ENCODE results near the gene QPRT. TPM values are rescaled to one million over a fixed set of nuclear protein-coding genes. Genes with fewer than 3 reads are reported as not detected.
"Not testable (repeated sequence)": the region's sequence is repeated elsewhere in the genome, so short reads cannot be mapped to it uniquely, and the experiment has no call there.

The QPRT gene
- total and polyA plus RNA-seq, 2 donors (not counting 1 experiment from before 2014, with no cell fraction given): 27.7 to 94.0 TPM

- H3K4me1 ChIP-seq (ENCODE audit: control insufficient read depth, extremely low read depth, insufficient read depth, low read length); H3K36me3 ChIP-seq (ENCODE audit: control insufficient read depth, insufficient read depth, low read length); H3K4me3 ChIP-seq (replicated peaks in 1 of 4; ENCODE audit: control extremely low read depth in 1 of 4, insufficient read depth in 1 of 4, low read depth in 3 of 4, low read length in 4 of 4); H3K9me3 ChIP-seq (ENCODE audit: control insufficient read depth, insufficient read depth, low read depth, low read length); H3K79me2 ChIP-seq (ENCODE audit: control insufficient read depth, insufficient read depth, low read length); H4K20me1 ChIP-seq (ENCODE audit: control insufficient read depth, extremely low read depth, insufficient read depth, low read length); H2AFZ ChIP-seq (ENCODE audit: low read length); DNase-seq (ENCODE audit: low read depth in 2 of 2); H3K27ac ChIP-seq (ENCODE audit: insufficient read depth, low read length); H3K4me2 ChIP-seq (ENCODE audit: extremely low read depth, insufficient read depth, low read length); H3K27me3 ChIP-seq (ENCODE audit: control insufficient read depth, insufficient read depth, low read length); H3K9ac ChIP-seq (ENCODE audit: insufficient read depth, low read length): not testable (repeated sequence)
These were observed 13.6 kb downstream of the QPRT start for GRCh38 chr16:29692606-29693005.

GRCh38 chr16:29694384-29695195 is 15.6 kb downstream of the QPRT start:
- DNase-seq (ENCODE audit: low read depth in 2 of 2): peak in 1 of 2 donors; percentile 79
- Histone ChIP-seq H3K27ac (ENCODE audit: insufficient read depth, low read length) (no peak overlapping the region), H3K9ac (ENCODE audit: insufficient read depth, low read length) (no peak overlapping the region), H3K79me2 (ENCODE audit: control insufficient read depth, insufficient read depth, low read length) (no peaks in the 10 kb centered on the region), H3K36me3 (ENCODE audit: control insufficient read depth, insufficient read depth, low read length) (no peaks in the 10 kb centered on the region), H3K27me3 (ENCODE audit: control insufficient read depth, insufficient read depth, low read length) (no peaks in the 10 kb centered on the region), H4K20me1 (ENCODE audit: control insufficient read depth, extremely low read depth, insufficient read depth, low read length) (no peaks in the 10 kb centered on the region), H3K4me2 (ENCODE audit: extremely low read depth, insufficient read depth, low read length) (no peak overlapping the region), H3K4me3 (replicated peaks in 1 of 4; ENCODE audit: control extremely low read depth in 1 of 4, insufficient read depth in 1 of 4, low read depth in 3 of 4, low read length in 4 of 4) (no peak overlapping the region), H3K9me3 (ENCODE audit: control insufficient read depth, insufficient read depth, low read depth, low read length) (no peaks in the 10 kb centered on the region), H2AFZ (ENCODE audit: low read length) (no peak overlapping the region), H3K4me1 (ENCODE audit: control insufficient read depth, extremely low read depth, insufficient read depth, low read length) (no peaks in the 10 kb centered on the region)
- TF ChIP-seq EZH2 (IDR thresholded peaks at IDR 0.05; ENCODE audit: low read length, missing control alignments) (no peak), CTCF (conservative IDR thresholded peaks at IDR 0.05 in 1 of 2, IDR thresholded peaks at IDR 0.05 in 1 of 2; ENCODE audit: low read depth in 1 of 2, low read length in 2 of 2) (no peak)

GRCh38 chr16:29695675-29696074 is 16.7 kb downstream of the QPRT start:
- H3K27me3 ChIP-seq (ENCODE audit: control insufficient read depth, insufficient read depth, low read length); H3K27ac ChIP-seq (ENCODE audit: insufficient read depth, low read length); H3K4me1 ChIP-seq (ENCODE audit: control insufficient read depth, extremely low read depth, insufficient read depth, low read length); H3K4me2 ChIP-seq (ENCODE audit: extremely low read depth, insufficient read depth, low read length); H3K36me3 ChIP-seq (ENCODE audit: control insufficient read depth, insufficient read depth, low read length); H3K9me3 ChIP-seq (ENCODE audit: control insufficient read depth, insufficient read depth, low read depth, low read length); H2AFZ ChIP-seq (ENCODE audit: low read length); H4K20me1 ChIP-seq (ENCODE audit: control insufficient read depth, extremely low read depth, insufficient read depth, low read length); H3K4me3 ChIP-seq (replicated peaks in 1 of 4; ENCODE audit: control extremely low read depth in 1 of 4, insufficient read depth in 1 of 4, low read depth in 3 of 4, low read length in 4 of 4); H3K79me2 ChIP-seq (ENCODE audit: control insufficient read depth, insufficient read depth, low read length); H3K9ac ChIP-seq (ENCODE audit: insufficient read depth, low read length); DNase-seq (ENCODE audit: low read depth in 2 of 2): not testable (repeated sequence)

GRCh38 chr16:29696881-29697331 is 17.9 kb downstream of the QPRT start:
- H3K9me3 ChIP-seq (ENCODE audit: control insufficient read depth, insufficient read depth, low read depth, low read length): no peaks in the 10 kb centered on the region
- H3K27me3 ChIP-seq (ENCODE audit: control insufficient read depth, insufficient read depth, low read length): no peaks in the 10 kb centered on the region
- H3K4me1 ChIP-seq (ENCODE audit: control insufficient read depth, extremely low read depth, insufficient read depth, low read length): no peaks in the 10 kb centered on the region
- DNase-seq (ENCODE audit: low read depth in 2 of 2): no peak
- TF ChIP-seq EZH2 (IDR thresholded peaks at IDR 0.05; ENCODE audit: low read length, missing control alignments) (no peak), CTCF (conservative IDR thresholded peaks at IDR 0.05 in 1 of 2, IDR thresholded peaks at IDR 0.05 in 1 of 2; ENCODE audit: low read depth in 1 of 2, low read length in 2 of 2) (no peak)
- H3K79me2 ChIP-seq (ENCODE audit: control insufficient read depth, insufficient read depth, low read length): no peaks in the 10 kb centered on the region
- no peaks in the 10 kb centered on the region for H4K20me1 ChIP-seq (ENCODE audit: control insufficient read depth, extremely low read depth, insufficient read depth, low read length)
- H3K4me2 ChIP-seq (ENCODE audit: extremely low read depth, insufficient read depth, low read length): no peak overlapping the region
- H3K4me3 ChIP-seq (replicated peaks in 1 of 4; ENCODE audit: control extremely low read depth in 1 of 4, insufficient read depth in 1 of 4, low read depth in 3 of 4, low read length in 4 of 4): no peak overlapping the region
- no peak overlapping the region for H2AFZ ChIP-seq (ENCODE audit: low read length)
- no peak overlapping the region for H3K27ac ChIP-seq (ENCODE audit: insufficient read depth, low read length)
- H3K9ac ChIP-seq (ENCODE audit: insufficient read depth, low read length): no peak overlapping the region
- no peaks in the 10 kb centered on the region for H3K36me3 ChIP-seq (ENCODE audit: control insufficient read depth, insufficient read depth, low read length)
